Stomach (tissue), 9 donors: ENCODE results near the gene FCRLB. TPM values are rescaled to one million over a fixed set of nuclear protein-coding genes. Genes with fewer than 3 reads are reported as not detected.

Experiments
- DNase-seq, 2 donors: peaks; one replicate each; pipeline versions ENCODE4 v3.0.0 to v3.0.0-alpha.2; 2013 to 2019
- H3K27ac ChIP-seq, 5 donors: fragments of 200-600 bp in 4 of 5; sonication (generic) in 4 of 5; one replicate each; pipeline ENCODE4 v1.5.1; 2013 to 2019; ENCODE audit warnings: mild to moderate bottlenecking in 1 of 5, moderate library complexity in 1 of 5
- H3K27me3 ChIP-seq, 3 donors: fragments of 200-600 bp; sonication (generic); one replicate each; pipeline ENCODE4 v1.5.1; 2017 to 2019; ENCODE audit warnings: mixed run types in 1 of 3
- H3K36me3 ChIP-seq, 4 donors: fragments of 200-600 bp; sonication (generic); 1 replicate in 3 of 4; 2 replicates in 1 of 4; pipeline ENCODE4 v1.5.1; 2016 to 2019
- H3K4me1 ChIP-seq, 4 donors: fragments of 200-600 bp; sonication (generic); one replicate each; pipeline ENCODE4 v1.5.1; 2016 to 2019
- H3K4me3 ChIP-seq, 4 donors: fragments of 200-600 bp; sonication (generic) in 3 of 4; one replicate each; pipeline ENCODE4 v1.5.1; 2016 to 2019; ENCODE audit warnings: mild to moderate bottlenecking in 1 of 4
- H3K9me3 ChIP-seq, 4 donors: fragments of 200-600 bp; sonication (generic); one replicate each; pipeline ENCODE4 v1.5.1; 2016 to 2019
- CTCF ChIP-seq, 7 experiments: fragments of 450-650 bp in 4 of 7; fragments of 200-600 bp in 3 of 7; sonication (generic) in 3 of 7; IDR thresholded peaks; one replicate each; pipeline ENCODE4 v1.5.1; 2016 to 2019; ENCODE audit warnings: antibody characterized with exemption in 7 of 7, control low read depth in 2 of 7, mild to moderate bottlenecking in 1 of 7
- EP300 ChIP-seq: sonication (generic); formaldehyde crosslinking; IDR thresholded peaks from one replicate; pipeline ENCODE4 v1.6.1; 2017; ENCODE audit warnings: antibody characterized with exemption
- POLR2A ChIP-seq, 4 donors: fragments of 450-650 bp; IDR thresholded peaks; one replicate each; pipeline ENCODE4 v1.6.1; 2016; ENCODE audit warnings: antibody characterized with exemption in 4 of 4, control low read depth in 2 of 4, mild to moderate bottlenecking in 1 of 4, moderate library complexity in 1 of 4
- POLR2AphosphoS5 ChIP-seq, 3 donors: sonication (generic); formaldehyde crosslinking; IDR thresholded peaks; one replicate each; pipeline ENCODE4 v1.6.1; 2016; ENCODE audit warnings: antibody characterized with exemption in 3 of 3
- WGBS, 5 donors: extraction: QIAGEN DNeasy Blood & Tissue Kit in 3 of 5; methylation state at CpG; one replicate each; pipeline versions ENCODE4 v1.1.5 to v1.1.7; 2013 to 2018; 5-methylcytosine and 5-hydroxymethylcytosine counted together
- intact Hi-C: fragments of 100-400 bp; cut with DNase I; formaldehyde crosslinking; loops from one replicate; pipeline ENCODE4 v1.15.1; 2023; ENCODE audit warnings: low total_unique reads
- polyA plus RNA-seq, 3 donors: library from polyadenylated mRNA; stranded (reverse); fragments of 200-250 nt; gene quantifications; one replicate each; pipeline ENCODE4 v1.2.3, GENCODE V29; 2013
- total RNA-seq, 5 donors: library from RNA; depleted of rRNA; stranded (reverse); fragments of >200 nt; gene quantifications; one replicate each; pipeline versions ENCODE4 v1.1.0 to v1.2.3, GENCODE V29; 2014 to 2016
- donor health status: healthy with polysubstance abuse.
- donor health status: Bipolar disorder and iron deficiency.
- donor health status: healthy.

Gene FCRLB
- total and polyA plus RNA-seq, 8 donors, result 0.30 to 3.8 (median 0.62) TPM; not detected in 4

GRCh38 chr1:161731241-161731640, 9.9 kb downstream of the FCRLB start:
- Histone ChIP-seq H3K4me1 (peaks cover 0 to 14% (median 9%) of the 10 kb centered on the region in 4 donors), H3K27ac (no peak overlapping the region), H3K27me3 (peaks cover 0 to 26% (median 0%) of the 10 kb centered on the region in 3 donors), H3K9me3 (no peaks in the 10 kb centered on the region), H3K4me3 (no peak overlapping the region), H3K36me3 (no peaks in the 10 kb centered on the region)
- WGBS, 5 donors, result 67 to 78% (median 72%) methylated on average over 6 of the region's 6 CpGs
- intact Hi-C loops, result no loop called here
- TF ChIP-seq CTCF (IDR thresholded peaks at IDR 0.05) (no peak), EP300 (no peak), POLR2AphosphoS5 (IDR thresholded peaks at IDR 0.05) (no peak)
- no peak for DNase-seq

GRCh38 chr1:161731981-161732718, 10.8 kb downstream of the FCRLB start:
- WGBS, 5 donors, result 70 to 86% (median 80%) methylated on average over 5 of the region's 5 CpGs
- TF ChIP-seq CTCF (IDR thresholded peaks at IDR 0.05) (no peak), POLR2A (IDR thresholded peaks at IDR 0.05) (no peak), EP300 (no peak), POLR2AphosphoS5 (IDR thresholded peaks at IDR 0.05) (no peak)
- Histone ChIP-seq H3K36me3 (no peaks in the 10 kb centered on the region), H3K27me3 (peaks cover 0 to 18% (median 0%) of the 10 kb centered on the region in 3 donors), H3K27ac (no peak overlapping the region), H3K4me3 (no peak overlapping the region), H3K9me3 (no peaks in the 10 kb centered on the region), H3K4me1 (peaks cover 0 to 10% (median 4%) of the 10 kb centered on the region in 4 donors)
- no peak for DNase-seq
- intact Hi-C loops, result no loop called here

DNA sequence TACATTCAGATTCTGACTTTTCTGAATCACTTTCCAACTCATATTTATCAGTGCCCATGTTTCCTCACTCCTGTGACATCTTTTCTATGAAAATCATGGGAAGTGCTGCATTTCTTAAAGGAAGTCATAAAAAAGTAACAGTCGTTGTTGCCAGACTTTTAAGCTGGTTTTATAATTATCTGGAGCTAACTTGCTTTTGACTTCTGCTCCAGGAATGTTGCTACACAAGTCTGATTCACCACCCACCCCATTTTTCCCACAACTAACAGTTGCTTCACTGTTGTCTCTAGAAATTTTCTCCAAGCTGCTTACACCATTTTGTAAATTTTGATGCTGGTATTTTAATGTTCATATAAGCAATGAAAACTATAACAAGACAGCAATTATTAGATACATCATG, 12.2 kb downstream of the FCRLB start:
- Histone ChIP-seq H3K27me3 (peaks cover 0 to 27% (median 0%) of the 10 kb centered on the region in 3 donors), H3K4me3 (no peak overlapping the region), H3K9me3 (no peaks in the 10 kb centered on the region), H3K27ac (no peak overlapping the region), H3K4me1 (no peaks in the 10 kb centered on the region), H3K36me3 (no peaks in the 10 kb centered on the region)
- intact Hi-C loops, result no loop called here
- peak in 1 of 2 donors; percentile 33 for DNase-seq
- 11 to 19% (median 17%) methylated on average over 1 of the region's 1 CpG for WGBS, 5 donors
- TF ChIP-seq CTCF (IDR thresholded peaks at IDR 0.05) (no peak), POLR2AphosphoS5 (IDR thresholded peaks at IDR 0.05) (no peak), EP300 (no peak), POLR2A (IDR thresholded peaks at IDR 0.05) (no peak)

- no peak overlapping the region for H3K27ac ChIP-seq
- intact Hi-C loops, result no loop called here
- H3K27me3 ChIP-seq, result peaks cover 0 to 32% (median 0%) of the 10 kb centered on the region in 3 donors
- H3K4me1 ChIP-seq, result no peaks in the 10 kb centered on the region
- H3K36me3 ChIP-seq, result no peaks in the 10 kb centered on the region
- DNase-seq, result no peak
- H3K4me3 ChIP-seq, result no peak overlapping the region
- no peak for TF ChIP-seq POLR2A (IDR thresholded peaks at IDR 0.05)
- TF ChIP-seq EP300, result no peak
- no peak for TF ChIP-seq CTCF (IDR thresholded peaks at IDR 0.05)
- TF ChIP-seq POLR2AphosphoS5 (IDR thresholded peaks at IDR 0.05), result no peak
- H3K9me3 ChIP-seq, result no peaks in the 10 kb centered on the region
- WGBS, 5 donors, result 88 to 93% (median 90%) methylated on average over 3 of the region's 3 CpGs
These were observed 14.5 kb downstream of the FCRLB start for GRCh38 chr1:161735837-161736236.
